GM12864 (cell line): ENCODE results near the gene DHRS3.

Experiments
- DNase-seq: peaks from one replicate; pipeline ENCODE4 v3.0.0-alpha.2; 2011; ENCODE audit warnings: low read depth
- H3K4me3 ChIP-seq: 2 replicates; pipeline ENCODE4 v1.5.1; 2011; ENCODE audit warnings: mild to moderate bottlenecking, low read depth, low read length, control low read depth
- TF ChIP-seq, protein P1 (sequence below): IDR thresholded peaks from 2 replicates; pipeline ENCODE4 v1.5.1; 2011; ENCODE audit warnings: low read depth, mild to moderate bottlenecking, moderate library complexity, low read length, control low read depth, inconsistent platforms; ENCODE audit errors: missing control alignments

DHRS3 gene

DNA sequence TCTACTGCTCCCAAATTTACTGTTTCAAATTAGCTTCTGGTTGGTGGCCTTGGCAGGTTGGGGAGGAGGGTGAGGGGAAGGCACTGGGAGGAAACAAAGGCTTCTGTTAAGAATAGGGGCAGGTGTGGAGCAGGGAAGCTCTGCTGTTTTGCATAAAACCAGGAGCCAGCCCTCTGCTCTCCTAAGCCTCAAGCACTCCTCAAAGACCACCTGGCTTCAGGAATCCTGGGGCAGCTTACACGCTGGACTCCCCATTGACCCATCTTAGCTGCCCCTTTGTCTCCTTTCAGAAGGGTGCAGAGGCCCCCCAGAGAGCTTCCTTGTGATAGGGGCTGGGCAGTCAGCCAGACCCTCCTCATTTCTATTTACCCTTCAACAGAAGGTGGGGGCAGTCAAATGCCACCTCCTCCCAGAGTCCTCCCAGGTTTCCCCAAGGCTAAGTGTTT, 11.5 kb upstream of the DHRS3 start:
- TF ChIP-seq, protein P1, sequence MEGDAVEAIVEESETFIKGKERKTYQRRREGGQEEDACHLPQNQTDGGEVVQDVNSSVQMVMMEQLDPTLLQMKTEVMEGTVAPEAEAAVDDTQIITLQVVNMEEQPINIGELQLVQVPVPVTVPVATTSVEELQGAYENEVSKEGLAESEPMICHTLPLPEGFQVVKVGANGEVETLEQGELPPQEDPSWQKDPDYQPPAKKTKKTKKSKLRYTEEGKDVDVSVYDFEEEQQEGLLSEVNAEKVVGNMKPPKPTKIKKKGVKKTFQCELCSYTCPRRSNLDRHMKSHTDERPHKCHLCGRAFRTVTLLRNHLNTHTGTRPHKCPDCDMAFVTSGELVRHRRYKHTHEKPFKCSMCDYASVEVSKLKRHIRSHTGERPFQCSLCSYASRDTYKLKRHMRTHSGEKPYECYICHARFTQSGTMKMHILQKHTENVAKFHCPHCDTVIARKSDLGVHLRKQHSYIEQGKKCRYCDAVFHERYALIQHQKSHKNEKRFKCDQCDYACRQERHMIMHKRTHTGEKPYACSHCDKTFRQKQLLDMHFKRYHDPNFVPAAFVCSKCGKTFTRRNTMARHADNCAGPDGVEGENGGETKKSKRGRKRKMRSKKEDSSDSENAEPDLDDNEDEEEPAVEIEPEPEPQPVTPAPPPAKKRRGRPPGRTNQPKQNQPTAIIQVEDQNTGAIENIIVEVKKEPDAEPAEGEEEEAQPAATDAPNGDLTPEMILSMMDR = no peak
- H3K4me3 ChIP-seq = no peak overlapping the region
- DNase-seq = no peak

- no peak overlapping the region for H3K4me3 ChIP-seq
- no peak for DNase-seq
- TF ChIP-seq, protein P1 = no peak
Observed at GRCh38 chr1:12627296-12627695, 9.3 kb upstream of the DHRS3 start.

GRCh38 chr1:12626888-12627287, 8.9 kb upstream of the DHRS3 start:
- TF ChIP-seq, protein P1 = no peak
- no peak overlapping the region for H3K4me3 ChIP-seq
- no peak for DNase-seq

- H3K4me3 ChIP-seq = no peak overlapping the region
- TF ChIP-seq, protein P1 = no peak
- DNase-seq = no peak
Observed at GRCh38 chr1:12625276-12625675, 7.3 kb upstream of the DHRS3 start.

DNA sequence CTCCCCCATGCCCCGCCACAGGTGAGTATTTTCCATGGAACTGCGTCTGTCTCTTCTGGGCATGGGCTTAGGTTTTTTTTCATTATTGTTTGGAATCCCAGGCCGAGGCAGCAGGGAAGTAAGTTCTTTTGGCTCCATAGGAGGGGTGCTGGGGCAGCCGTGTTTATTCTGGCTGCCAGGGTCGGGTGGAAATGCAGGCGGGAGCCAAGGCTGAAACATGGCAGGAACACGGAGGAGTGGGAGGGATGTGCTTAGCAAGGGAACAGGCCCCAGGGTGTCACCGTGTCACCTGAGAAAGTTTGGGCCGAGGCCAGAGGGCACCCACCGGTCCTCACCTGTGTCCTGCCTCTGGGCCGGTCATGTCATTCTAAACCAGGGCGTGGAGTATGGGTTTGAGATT, 4.5 kb upstream of the DHRS3 start:
- TF ChIP-seq, protein P1 = no peak
- DNase-seq = no peak
- no peak overlapping the region for H3K4me3 ChIP-seq

DNA sequence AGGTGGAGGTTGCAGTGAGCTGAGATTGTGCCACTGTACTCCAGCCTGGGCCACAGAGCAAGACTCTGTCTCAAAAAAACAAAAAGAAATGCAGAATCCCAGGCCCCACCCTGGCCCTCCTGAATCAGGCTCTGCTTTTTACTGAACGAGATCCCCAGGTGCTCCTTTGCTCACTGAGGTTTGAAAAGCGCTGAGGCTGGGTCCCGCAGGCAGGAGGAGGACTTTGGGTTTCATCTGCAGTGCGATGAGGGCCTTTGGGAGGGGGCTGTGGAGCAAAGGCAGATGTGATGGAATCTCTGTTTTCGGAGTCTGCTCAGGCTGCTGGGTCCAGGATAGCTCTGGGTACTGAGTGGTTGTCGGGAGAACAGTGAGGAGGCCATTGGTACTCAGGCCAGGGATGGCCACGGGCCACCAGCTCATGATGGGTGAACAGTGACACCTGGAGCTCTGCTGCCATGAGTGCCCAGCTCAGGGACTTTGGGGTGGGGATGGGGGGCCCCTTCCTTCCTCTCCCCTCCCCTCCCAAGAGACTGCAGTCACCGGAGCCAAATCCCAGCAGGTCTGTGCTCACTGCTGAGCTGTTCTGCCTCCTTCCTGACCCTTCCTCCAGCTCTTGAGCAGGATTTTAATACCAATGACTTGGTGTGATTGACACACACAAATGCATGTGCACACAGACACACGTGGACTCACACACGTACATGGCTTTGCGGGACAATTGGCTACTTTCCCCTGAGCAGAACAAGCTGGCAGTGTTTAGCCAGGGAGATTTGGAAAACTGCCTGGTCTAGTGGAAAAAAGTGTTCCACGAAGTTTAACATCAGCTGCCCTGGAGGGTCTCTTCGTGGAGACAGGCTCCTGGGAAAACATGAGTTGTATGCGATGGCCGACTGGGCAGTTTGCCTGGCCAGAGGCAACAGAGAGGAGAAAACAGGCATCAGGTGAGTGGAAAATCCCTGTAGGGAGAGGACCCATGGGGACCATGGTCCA, 3.6 kb upstream of the DHRS3 start:
- DNase-seq = no peak
- TF ChIP-seq, protein P1 = no peak
- H3K4me3 ChIP-seq = no peak overlapping the region
